Measurements from ENCODE around the gene ZFP69.
"Not testable (repeated sequence)": the region's sequence is repeated elsewhere in the genome, so short reads cannot be mapped to it uniquely, and the experiment has no call there.

The ZFP69 gene

GRCh38 chr1:40476924-40477677 is at the start of gene ZFP69:
ZFP69 (plus strand) TSS chr1:40477290; CDS start chr1:40479362, 2,072 bp downstream.
- DNase-seq: peak; percentile 68

DNA sequence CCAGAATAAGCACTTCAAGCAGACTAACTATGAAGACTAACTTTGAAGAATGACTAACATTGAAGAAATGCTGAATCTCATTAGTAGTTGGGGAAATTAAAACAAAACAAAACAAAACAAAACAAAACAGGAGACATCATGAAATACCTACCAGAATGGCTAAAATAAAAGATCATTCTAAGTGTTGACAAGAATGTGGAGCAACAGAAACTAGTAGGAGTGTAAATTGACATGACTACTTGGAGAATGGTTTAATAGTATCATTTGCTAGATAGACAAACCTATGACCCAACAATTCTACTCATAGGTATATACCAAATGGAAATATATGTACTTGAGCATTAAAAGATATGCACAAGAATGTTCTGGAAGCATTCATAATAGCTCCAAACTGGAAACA is 45.7 kb upstream of the ZFP69 start:
- no peak for DNase-seq

DNA sequence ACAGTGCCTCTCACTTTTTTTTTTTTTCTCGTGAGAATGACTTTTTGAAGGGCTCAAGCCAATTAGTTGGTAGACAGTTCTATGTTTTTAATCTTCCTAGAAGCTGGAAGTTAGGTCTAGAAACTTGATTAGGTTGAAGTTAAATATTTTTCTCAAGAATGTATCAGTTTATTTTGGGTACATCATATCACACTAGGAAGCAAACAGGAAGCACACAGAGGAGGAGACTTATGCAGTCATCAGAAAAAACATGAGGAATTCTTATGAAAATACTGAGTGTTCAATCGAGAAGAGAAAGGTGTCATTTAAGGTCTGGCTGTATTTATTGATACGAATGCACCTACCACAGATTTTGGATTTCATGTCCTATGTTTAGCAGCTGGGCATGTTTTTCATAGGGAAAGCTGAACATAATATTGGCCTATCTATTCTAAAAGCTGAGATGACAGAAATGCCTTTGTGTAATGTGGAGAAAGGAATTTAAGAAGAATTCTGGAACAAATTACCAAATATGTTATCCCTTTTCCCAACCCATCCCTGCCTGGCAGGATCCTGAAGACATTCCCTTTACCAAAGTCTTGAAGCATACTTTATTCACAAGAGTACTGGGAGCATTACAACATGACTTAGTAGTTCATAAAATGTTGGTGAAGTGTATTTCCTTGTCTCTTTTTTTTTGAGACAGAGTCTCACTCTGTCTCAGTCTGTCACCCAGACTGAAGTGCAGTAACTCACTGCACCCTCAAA is 44.3 kb upstream of the ZFP69 start:
- no peak for DNase-seq

DNA sequence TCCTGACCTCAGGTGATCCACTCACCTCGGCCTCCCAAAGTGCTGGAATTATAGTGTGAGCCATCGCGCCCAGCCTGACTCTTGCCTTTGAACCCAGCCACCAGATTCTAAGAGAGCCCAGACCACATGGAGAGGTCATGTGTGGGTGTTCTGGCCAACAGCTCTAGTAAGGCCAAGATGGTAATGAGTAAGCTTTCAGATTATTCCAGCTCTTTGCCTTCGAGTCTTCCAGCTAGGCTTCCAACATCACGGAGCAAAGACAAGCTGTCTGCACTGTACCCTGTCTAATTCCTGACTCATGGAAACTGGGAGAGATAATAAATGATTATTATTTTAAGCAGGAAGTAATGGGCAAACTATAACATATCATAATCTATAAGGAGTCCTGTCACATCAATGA is 41.6 kb upstream of the ZFP69 start:
- DNase-seq: no peak

DNA sequence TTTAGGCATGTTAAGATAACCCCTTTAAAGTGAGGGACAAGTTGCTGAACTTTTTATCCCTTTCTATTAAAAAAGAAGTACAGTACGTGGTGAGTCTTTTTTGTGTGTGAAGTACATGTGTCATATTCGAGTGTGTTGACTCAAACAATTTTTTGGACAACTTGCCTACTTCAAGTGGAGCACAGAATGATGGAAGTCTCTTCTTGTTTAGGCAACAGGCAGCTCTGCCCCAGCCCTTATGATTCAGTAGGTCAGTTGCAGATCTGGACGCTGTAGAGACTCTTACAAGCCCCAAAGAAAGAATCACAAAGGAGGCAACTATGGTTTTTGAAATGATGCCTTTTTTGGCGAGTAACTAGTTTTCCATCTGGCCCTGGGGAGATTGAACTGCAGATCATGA is 41.2 kb upstream of the ZFP69 start:
- DNase-seq: no peak

- DNase-seq: peak; percentile 10
These were observed 38.6 kb upstream of the ZFP69 start for GRCh38 chr1:40438391-40439015.

DNA sequence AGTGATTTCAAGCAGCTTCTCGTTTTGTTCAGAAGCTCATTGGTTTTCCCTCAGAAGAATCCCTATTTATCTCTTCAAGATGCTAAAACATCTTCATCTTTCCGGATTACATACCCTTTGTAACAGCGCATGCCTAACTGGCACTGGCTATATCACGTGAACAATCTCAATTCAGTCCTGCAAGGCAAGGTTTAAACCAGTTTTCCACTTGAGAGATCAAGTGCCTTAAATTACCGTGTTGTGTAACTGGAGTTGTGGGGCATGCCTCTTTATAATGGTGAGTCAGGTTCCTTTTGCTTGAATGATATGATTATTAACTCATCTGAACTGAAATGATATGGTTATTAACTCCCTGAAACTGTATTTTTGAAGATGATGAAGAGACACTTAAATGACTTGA is 37.8 kb upstream of the ZFP69 start:
- DNase-seq: no peak

DNA sequence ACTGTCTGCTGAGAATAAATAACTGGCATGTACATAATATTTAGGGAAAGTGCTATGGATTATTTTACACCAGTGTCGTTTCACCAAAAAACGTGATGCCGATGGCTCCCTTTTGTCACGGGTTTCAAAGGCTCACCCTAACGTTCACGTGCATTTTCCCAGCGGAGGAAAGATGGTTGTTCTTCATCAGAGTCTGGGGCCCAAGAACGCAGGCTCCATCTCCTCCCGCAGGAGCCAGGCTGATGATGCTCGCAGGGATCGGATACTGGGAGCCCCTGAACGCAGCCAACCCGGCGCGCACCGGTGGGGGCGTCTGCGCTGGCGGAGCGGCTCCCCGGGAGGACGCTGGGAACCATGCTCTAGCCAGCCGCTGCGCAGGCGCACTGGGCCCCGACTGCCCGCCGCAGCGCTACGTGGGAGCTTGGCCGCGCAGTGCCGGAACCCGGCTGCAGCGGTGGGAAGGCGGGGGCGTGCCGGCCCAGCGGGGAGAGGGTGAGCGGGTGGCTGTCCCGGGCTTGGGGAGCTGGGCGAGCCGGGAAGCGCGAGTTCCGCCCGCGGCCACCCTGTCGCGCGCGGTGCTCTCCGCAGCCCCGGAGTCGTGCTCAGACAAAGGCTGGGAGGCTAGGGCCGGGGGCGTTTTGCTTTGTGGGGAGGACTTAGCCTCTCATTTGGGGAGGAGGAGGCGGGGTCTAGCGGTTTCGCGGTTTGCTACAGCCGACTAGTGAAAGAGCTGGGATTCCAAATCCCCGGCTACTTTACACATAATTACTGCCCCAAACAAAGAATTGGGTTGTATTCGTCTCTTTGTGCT is 27.2 kb upstream of the ZFP69 start, which contains the start of gene ZFP69B:
Gene ZFP69B, plus strand, starts transcription at position 793 of the 811 bp plus-strand sequence. CDS start 486 bp downstream, outside the sequence.
- peak; percentile 96 for DNase-seq

DNA sequence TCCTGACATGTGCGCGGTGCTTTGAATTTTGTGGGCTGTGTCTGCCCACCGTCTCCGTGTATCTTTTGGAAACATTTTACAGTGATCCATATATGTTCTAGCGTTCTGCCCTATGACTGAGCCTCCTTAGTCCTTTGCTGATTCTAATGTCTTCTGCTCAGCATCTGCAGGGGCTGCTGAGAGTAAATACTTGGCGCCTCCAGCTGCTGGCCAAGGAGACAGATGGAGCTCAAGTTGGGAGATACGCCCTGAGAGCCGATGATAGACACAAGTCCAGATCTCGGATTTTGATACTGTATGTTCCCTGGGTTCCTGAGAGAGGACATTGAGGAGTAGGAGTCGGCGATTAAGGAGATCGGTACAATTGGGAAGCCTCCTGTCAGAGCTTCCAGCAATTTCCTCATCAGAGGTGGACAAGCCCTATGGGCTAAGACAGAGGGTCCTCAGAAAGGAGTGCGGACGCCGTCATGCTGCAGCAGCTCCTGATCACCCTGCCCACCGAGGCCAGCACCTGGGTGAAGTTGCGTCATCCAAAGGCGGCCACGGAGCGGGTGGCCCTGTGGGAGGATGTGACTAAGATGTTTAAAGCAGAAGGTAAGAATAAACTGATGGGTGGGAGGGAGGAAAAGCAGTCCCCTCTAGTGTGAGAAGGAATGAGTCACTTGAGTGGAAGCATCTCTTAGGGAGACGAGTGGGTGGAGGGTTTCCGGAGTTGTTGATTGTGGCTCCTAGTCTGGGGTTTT is 26.4 kb upstream of the ZFP69 start:
- peak; percentile 89 for DNase-seq

- no peak for DNase-seq
These were observed 25.9 kb upstream of the ZFP69 start for GRCh38 chr1:40451238-40451585.

DNA sequence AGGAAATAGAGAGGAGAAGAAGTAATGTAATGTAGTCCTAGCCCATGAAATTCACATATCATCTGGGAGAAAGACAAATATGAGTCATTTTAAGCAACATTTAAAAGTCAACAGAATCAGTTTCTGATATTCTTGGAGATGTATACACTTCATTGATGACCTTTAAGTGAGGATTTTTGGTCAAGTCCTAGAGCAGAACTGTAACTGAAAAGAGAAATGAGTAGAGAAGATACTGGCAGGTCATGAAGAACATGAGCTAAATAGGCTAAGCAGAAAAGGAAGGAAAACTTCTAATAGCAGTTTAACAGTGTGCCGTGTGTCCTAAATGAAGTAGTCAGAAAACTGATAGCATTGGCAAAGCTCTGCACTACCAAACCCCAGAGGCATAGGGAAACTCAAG is 22.2 kb upstream of the ZFP69 start:
- DNase-seq: no peak

- DNase-seq: no peak
These were observed 14.0 kb upstream of the ZFP69 start for GRCh38 chr1:40462956-40463590.

DNA sequence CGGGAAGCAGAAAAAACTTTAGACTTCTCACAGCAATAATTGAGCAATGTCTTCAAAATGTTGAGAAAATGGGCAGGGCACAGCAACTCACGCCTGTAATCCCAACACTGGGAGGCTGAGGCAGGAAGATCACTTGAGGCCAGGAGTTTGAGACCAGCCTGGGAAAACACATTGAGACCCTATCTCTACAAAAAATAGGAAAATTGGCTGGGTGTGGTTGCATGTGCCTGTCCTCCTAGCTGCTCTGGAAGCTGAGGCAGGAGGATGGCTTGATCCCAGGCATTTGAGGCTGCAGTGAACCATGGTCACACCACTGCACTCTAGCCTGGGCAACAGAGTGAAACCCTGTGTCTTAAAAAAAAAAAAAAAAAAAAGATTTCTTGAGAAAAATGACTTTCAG is 7.8 kb upstream of the ZFP69 start:
- no peak for DNase-seq

GRCh38 chr1:40475268-40475667 is 1.8 kb upstream of the ZFP69 start:
- DNase-seq: no peak

DNA sequence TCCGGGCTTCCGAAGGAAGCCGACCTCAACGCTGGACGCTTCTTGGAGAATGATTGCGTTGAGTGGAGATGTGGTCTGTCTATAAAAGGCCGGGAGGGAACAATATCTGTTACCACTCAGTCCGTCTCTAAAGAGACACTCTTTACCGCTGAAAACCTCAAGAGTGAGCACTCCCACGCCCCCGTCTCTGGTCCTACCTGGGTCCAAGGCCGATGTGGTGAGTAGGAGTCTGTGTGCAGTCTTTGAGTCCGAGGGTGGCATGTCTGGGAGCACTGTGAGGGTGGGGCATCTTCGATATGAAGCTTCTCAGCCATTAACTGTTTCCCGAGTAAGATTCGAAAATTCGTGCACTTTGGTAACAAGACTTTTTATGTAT is 576 bp downstream of the ZFP69 start:
- peak; percentile 15 for DNase-seq

DNA sequence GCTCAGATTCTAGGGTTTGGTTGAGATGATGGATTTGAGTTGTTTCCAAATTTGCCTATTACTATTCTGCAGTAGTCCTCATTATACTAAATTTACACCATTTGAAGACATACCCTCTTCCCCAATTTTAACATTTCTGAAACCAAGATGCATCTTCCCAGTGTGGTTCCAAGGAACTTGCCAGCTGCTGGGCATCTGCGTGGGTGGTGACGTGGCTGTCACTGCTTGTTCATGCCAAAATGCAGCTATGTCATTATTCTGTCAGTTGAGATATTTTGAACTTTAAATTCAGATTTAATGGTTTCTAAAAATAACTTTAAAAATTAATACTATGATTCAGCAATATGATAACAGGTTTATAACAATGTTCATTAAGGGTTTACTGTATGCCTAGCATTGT is 1.2 kb downstream of the ZFP69 start:
- no peak for DNase-seq

DNA sequence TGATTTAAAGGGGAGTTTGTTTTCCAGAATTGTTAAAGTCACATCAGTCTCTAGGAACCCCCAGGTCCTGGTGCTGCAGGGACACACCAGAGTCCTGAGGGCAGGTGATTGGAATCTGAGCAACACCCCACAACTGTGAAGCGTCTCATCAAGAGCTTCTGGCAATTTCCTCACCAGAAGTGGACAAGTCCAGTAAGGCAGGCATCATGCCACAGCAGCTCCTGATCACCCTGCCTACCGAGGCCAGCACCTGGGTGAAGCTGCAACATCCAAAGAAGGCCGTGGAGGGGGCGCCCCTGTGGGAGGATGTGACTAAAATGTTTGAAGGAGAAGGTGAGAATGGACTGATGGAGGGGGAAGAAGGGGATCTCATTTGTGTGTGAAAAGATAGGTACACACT is 2.1 kb downstream of the ZFP69 start:
- no peak for DNase-seq

DNA sequence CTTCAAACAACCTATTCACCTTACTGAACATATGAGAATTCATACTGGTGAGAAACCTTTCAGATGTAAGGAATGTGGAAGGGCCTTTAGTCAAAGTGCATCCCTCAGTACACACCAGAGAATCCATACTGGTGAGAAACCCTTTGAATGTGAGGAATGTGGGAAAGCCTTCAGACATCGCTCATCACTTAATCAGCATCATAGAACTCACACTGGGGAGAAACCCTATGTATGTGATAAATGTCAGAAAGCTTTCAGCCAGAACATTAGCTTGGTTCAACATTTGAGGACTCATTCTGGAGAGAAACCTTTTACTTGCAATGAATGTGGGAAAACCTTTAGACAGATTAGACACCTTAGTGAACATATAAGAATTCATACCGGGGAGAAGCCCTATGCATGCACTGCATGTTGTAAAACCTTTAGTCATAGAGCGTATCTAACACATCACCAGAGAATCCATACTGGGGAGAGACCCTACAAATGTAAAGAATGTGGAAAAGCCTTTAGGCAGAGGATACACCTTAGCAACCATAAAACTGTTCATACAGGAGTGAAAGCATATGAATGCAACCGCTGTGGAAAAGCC is 18.3 kb downstream of the ZFP69 start:
- no peak for DNase-seq

- not testable (repeated sequence) for DNase-seq
These were observed 25.6 kb downstream of the ZFP69 start for GRCh38 chr1:40502651-40503050.

- DNase-seq: no peak
These were observed 30.9 kb downstream of the ZFP69 start for GRCh38 chr1:40507973-40508372.
